ENCODE measurements around the gene MUC4.

The MUC4 gene

GRCh38 chr3:195838714-195839113 is 27.0 kb upstream of the MUC4 start:
- ChIA-PET POLR2A (no interaction called here), CTCF (interaction anchor here (1.0 to 5.4 kb wide), 5 partner anchors 12 to 568 kb away, joined by 3 to 63 read pairs (median 7); partner anchors contain the start of gene XXYLT1)
- no peak for TF ChIP-seq CTCF (IDR thresholded peaks at IDR 0.05; ENCODE audit: control extremely low read depth, extremely low read depth, low read depth, missing control alignments)
- peak; percentile 62 for DNase-seq (ENCODE audit: extremely low spot score)

DNA sequence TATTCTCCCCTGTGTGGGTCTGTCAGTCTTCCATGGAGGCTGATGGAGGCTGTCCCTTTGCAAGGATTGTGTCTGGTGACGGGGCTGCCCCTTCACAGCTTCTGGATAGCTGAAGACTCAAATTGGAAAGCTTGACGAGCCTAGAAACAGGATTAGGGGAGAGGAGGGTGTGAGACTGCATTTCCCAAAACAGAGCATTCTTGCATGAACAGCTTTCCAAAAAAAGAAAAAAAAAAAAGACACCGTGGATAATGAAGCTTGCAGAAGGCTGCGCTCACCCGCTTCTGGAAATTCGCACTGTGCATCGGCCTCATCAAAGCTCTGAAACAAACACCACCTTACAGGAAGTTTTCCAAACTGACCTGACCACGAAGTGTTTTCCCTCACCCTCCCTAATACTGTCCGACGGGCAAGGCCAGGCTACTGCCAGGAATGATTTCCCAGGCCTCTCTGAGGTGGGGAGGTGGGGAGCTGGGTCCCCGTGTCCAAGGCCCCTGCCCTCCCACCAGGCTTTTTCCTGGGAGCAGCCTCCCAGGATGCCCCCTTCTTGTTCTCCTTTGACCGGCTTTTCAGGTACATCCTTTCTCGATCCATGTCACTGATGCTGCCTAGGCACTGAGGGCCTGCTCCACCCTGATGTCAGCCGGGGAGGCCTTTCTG is 24.9 kb upstream of the MUC4 start:
- DNase-seq (ENCODE audit: extremely low spot score), result no peak
- CTCF ChIA-PET, result interaction anchor here (1.5 to 2.8 kb wide), 2 partner anchors 13 to 15 kb away, joined by 3 to 14 read pairs; no protein-coding TSS in a partner anchor
- POLR2A ChIA-PET, result interaction anchor here (0.7 kb wide), 1 partner anchor 21 kb away, joined by 3 read pairs; no protein-coding TSS in a partner anchor
- no peak for TF ChIP-seq CTCF (IDR thresholded peaks at IDR 0.05; ENCODE audit: control extremely low read depth, extremely low read depth, low read depth, missing control alignments)

GRCh38 chr3:195835791-195836190 is 24.1 kb upstream of the MUC4 start:
- POLR2A ChIA-PET, result interaction anchor here (0.7 kb wide), 1 partner anchor 21 kb away, joined by 3 read pairs; no protein-coding TSS in a partner anchor
- TF ChIP-seq CTCF (IDR thresholded peaks at IDR 0.05; ENCODE audit: control extremely low read depth, extremely low read depth, low read depth, missing control alignments), result no peak
- DNase-seq (ENCODE audit: extremely low spot score), result no peak
- CTCF ChIA-PET, result interaction anchor here (1.0 to 2.8 kb wide), 3 partner anchors 14 to 24 kb away, joined by 3 to 14 read pairs (median 4); no protein-coding TSS in a partner anchor

GRCh38 chr3:195834675-195835583 is 23.2 kb upstream of the MUC4 start:
- TF ChIP-seq CTCF (IDR thresholded peaks at IDR 0.05; ENCODE audit: control extremely low read depth, extremely low read depth, low read depth, missing control alignments), result no peak
- ChIA-PET POLR2A (no interaction called here), CTCF (interaction anchor here (1.0 to 2.8 kb wide), 4 partner anchors 15 to 26 kb away, joined by 3 to 14 read pairs (median 4); no protein-coding TSS in a partner anchor)
- DNase-seq (ENCODE audit: extremely low spot score), result no peak

- DNase-seq (ENCODE audit: extremely low spot score), result no peak
- CTCF ChIA-PET, result interaction anchor here (1.6 to 2.4 kb wide), 3 partner anchors 19 to 65 kb away, joined by 5 to 7 read pairs (median 5); no protein-coding TSS in a partner anchor
Measured at GRCh38 chr3:195829897-195830254, 18.1 kb upstream of the MUC4 start.

More at GRCh38 chr3:195829897-195830254, 18.1 kb upstream of the MUC4 start:
- TF ChIP-seq CTCF (IDR thresholded peaks at IDR 0.05; ENCODE audit: control extremely low read depth, extremely low read depth, low read depth, missing control alignments), result no peak
- POLR2A ChIA-PET, result no interaction called here

Measured in GM10248 (cell line).